T-helper 17 cell (primary cell): ENCODE data around the gene SLC50A1. TPM values are rescaled to one million over a fixed set of nuclear protein-coding genes. Genes with fewer than 3 reads are reported as not detected.

ENCODE experiments used
- ATAC-seq: fragments of 150-1000 bp; cut with Tn5 transposase; 2 replicates; pipeline ENCODE4 v1.10.0; 2021; ENCODE audit warnings: mild to moderate bottlenecking, moderate library complexity
- DNase-seq, 3 donors: peaks; one replicate each; pipeline versions ENCODE4 v3.0.0 to v3.0.0-alpha.2; 2020 to 2021
- H3K9me3 ChIP-seq: one replicate; pipeline ENCODE4 v1.7.0; 2013; ENCODE audit warnings: low read length, mild to moderate bottlenecking; ENCODE audit not compliant: control insufficient read depth, poor library complexity, severe bottlenecking
- H3K27ac Mint-ChIP-seq: one replicate; pipeline ENCODE4 v1.8.0; 2022; ENCODE audit warnings: mild to moderate bottlenecking, moderate library complexity, mixed read lengths
- H3K27me3 Mint-ChIP-seq: one replicate; pipeline ENCODE4 v1.8.0; 2022; ENCODE audit warnings: mixed read lengths
- H3K36me3 Mint-ChIP-seq: one replicate; pipeline ENCODE4 v1.8.0; 2022; ENCODE audit warnings: low read depth, mixed read lengths
- H3K4me1 Mint-ChIP-seq: one replicate; pipeline ENCODE4 v1.8.0; 2022; ENCODE audit warnings: mild to moderate bottlenecking, mixed read lengths
- H3K4me3 Mint-ChIP-seq: one replicate; pipeline ENCODE4 v1.8.0; 2022; ENCODE audit warnings: mild to moderate bottlenecking, moderate library complexity, mixed read lengths
- total RNA-seq, 4 donors: library from RNA in 2 of 4; stranded (reverse) in 2 of 4; gene quantifications; one replicate each; pipeline ENCODE4 v1.2.3 and lab custom pipeline; 2022 to 2026

Gene SLC50A1
- total RNA-seq, 2 donors from 2014 or later = 25.6 to 27.8 TPM

DNA sequence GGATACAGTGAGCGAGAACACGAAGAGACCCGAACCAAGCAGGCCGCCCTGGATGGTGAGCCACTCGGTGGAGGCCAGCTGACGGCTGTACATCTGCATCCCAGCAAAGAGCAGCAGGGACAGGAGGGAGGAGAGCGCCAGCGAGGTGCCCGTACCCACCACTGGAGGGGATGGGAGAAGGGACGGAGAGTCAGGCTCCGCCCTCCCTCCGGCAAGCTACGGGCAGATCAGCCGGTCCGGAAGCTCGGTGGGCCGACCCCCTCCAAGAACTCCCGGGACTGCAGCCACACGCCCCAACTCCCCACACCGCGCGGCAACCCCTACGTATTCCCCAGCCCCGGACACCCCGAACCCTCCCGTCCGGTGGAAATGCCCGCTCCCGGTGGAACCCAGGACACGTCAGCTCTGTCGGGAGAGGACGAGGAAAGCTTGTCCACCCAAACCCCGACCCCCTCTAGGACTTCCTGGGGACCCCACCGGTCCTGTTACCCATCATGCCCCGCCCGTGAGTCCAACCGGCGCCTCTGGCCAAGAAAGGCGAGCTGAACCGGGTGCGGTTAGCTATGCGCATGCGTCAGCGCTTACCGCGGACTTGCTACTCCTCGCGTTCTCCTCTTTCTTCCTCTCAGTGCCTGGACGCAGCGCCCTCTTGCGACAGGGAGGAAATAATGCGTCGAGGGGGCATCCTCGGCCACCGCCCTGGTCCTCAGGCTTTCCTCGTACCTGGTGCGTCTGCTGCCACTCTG lies 37.3 kb downstream of the SLC50A1 start, which contains the start of gene KRTCAP2:
Gene KRTCAP2 (minus strand): TSS at position 573 of the 746 bp plus-strand sequence. CDS start 80 bp downstream, at position 493.
- H3K36me3 Mint-ChIP-seq = peaks cover 8% of the 10 kb centered on the region
- peaks cover 48% of the 10 kb centered on the region for H3K4me1 Mint-ChIP-seq
- ATAC-seq (peak; percentile 84), DNase-seq (peak; percentile 89 to 93 (median 90))
- H3K27me3 Mint-ChIP-seq = no peaks in the 10 kb centered on the region
- peak within 1 kb of the TSS; percentile 98 for H3K27ac Mint-ChIP-seq
- peak within 1 kb of the TSS; percentile 99 for H3K4me3 Mint-ChIP-seq
- no peaks in the 10 kb centered on the region for H3K9me3 ChIP-seq

DNA sequence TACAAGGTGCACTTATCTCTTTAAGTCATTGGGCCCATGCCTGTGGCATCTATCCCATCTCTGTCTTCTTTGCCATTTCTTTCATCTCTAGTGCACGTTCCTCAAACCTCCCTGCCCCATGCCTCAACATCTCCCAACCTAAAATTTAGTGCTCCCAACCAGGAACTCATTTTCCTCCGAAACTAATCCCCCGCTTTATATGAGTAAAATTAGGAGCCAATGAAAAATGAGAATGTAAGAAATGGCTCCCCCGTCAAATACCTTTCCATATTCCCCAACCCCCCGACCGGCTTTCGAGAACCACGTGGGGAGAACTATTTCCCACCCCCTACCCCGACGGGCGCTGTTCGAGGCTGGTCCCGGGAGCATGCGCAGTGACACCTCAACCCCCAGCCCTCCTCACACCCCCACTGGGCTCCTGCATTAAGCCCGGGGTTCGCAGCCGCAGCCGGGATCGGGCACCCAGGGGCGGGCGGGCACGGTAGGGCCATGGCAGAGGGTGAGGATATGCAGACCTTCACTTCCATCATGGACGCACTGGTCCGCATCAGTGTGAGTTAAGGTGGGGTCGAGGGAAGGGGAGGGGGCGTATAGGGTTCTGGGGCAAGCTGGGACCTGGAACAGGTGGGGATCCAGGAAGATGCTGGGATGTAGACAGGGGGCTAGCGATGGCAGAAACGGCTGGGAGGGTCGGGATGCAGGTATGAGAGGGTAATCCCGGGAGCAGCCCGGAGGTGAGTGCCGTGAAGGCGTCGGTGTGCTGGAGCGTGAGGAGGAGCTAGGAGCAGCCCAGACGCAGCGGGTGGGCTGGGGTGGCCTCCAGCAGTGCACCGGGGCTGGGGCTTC lies 38.0 kb downstream of the SLC50A1 start, which contains the start of gene TRIM46:
Gene TRIM46 (plus strand): TSS at position 372 of the 846 bp plus-strand sequence. CDS start 118 bp downstream, at position 490.
- H3K4me1 Mint-ChIP-seq = peaks cover 47% of the 10 kb centered on the region
- H3K27ac Mint-ChIP-seq = peak within 1 kb of the TSS; percentile 98
- DNase-seq (peak; percentile 33 to 64 (median 49)), ATAC-seq (peak; percentile 29)
- H3K4me3 Mint-ChIP-seq = peak within 1 kb of the TSS; percentile 99
- peaks cover 8% of the 10 kb centered on the region for H3K36me3 Mint-ChIP-seq
- no peaks in the 10 kb centered on the region for H3K27me3 Mint-ChIP-seq
- H3K9me3 ChIP-seq = no peaks in the 10 kb centered on the region

DNA sequence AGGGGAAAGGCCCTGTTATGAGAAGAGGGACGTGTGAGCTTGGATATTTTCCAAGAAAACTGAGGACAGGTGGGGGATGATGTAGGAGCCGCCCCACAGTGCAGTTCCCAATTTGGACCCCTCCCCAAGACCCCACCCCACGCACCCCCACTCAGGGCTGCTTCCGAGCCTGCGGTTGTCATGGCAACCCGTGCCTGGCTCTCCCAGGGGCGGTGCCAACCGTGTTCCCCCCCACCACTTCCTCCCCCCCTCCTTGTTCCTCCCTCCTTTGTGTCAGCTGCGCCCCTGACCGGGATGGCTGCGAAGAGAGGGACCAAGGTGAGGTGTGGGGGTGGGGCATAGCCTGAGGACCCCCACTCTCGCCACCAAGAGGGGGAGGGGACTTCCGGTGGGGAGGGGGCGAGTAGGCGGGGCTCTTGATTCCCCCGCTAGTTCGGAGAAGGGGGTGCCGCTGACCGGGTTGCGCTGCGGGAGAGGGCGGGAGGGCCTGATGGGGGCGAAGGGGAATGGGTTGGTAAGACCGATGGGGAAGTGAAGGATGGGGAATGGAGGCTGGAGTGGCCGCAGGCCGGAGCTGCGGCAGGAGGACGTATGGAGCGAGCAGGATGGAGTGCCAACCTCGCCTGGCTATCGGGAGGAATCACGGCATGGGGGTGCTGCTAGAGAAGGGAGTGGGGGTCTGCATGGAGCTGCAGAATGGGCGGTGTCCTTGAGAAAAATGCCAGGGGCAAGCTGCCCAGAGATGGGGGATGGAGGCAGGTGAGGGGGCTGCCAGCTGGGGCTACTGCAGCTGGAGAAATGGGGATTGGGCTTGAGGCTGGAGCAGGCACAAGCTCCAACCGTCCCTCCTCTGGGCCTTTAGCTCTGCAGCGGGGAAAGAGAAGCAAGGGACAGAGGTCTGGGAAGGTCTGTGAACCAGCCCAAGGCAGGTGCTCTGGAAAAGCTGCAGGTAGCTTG lies 39.0 kb downstream of the SLC50A1 start:
- peaks cover 40% of the 10 kb centered on the region for H3K4me1 Mint-ChIP-seq
- H3K9me3 ChIP-seq = no peaks in the 10 kb centered on the region
- peaks cover 10% of the 10 kb centered on the region for H3K36me3 Mint-ChIP-seq
- DNase-seq = peak; percentile 37 to 52 (median 39)
- H3K4me3 Mint-ChIP-seq = peak overlapping the region; percentile 99
- H3K27me3 Mint-ChIP-seq = no peaks in the 10 kb centered on the region
- peak; percentile 8 for ATAC-seq
- H3K27ac Mint-ChIP-seq = peak overlapping the region; percentile 98

DNA sequence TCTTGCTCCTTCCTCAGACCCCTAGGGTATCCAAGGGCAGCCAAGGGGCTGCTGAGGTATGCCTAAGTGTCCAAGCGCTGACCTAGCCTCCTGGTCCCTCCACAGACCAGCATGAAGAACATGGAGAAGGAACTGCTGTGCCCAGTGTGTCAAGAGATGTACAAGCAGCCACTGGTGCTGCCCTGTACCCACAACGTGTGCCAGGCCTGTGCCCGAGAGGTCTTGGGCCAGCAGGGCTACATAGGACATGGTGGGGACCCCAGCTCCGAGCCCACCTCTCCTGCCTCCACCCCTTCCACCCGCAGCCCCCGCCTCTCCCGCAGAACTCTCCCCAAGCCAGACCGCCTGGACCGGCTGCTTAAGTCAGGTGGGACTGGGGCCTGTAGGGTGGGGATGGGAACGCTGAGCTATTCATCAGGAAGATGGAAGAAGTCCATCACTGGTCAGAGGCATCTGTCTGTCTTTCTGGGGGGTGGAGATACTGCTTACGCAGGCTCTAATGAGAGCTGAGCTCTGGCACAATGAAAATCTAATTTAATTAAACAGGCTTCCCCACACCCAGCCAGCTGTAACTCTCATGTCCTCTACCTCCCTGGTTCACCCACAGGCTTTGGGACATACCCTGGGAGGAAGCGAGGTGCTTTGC lies 39.8 kb downstream of the SLC50A1 start:
- Mint-ChIP-seq H3K36me3 (peaks cover 9% of the 10 kb centered on the region), H3K27me3 (no peaks in the 10 kb centered on the region), H3K4me1 (peaks cover 38% of the 10 kb centered on the region), H3K27ac (peak overlapping the region; percentile 98), H3K4me3 (peak overlapping the region; percentile 99)
- ATAC-seq (no peak), DNase-seq (no peak)
- no peaks in the 10 kb centered on the region for H3K9me3 ChIP-seq

DNA sequence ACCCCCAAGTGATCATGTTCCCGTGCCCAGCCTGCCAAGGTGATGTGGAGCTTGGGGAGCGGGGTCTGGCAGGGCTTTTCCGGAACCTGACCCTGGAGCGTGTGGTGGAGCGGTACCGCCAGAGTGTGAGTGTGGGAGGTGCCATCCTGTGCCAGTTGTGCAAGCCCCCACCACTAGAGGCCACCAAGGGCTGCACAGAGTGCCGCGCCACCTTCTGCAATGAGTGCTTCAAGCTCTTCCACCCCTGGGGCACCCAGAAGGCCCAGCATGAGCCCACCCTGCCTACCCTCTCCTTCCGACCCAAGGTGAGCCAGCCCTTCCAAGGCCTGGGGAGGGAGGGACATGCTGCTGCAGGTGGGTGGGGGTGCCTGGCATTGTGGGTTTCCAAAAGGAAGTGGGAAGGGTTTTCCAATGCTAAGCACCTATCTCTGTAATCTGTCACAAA lies 40.3 kb downstream of the SLC50A1 start:
- no peak for DNase-seq
- Mint-ChIP-seq H3K27me3 (no peaks in the 10 kb centered on the region), H3K27ac (peak overlapping the region; percentile 98), H3K36me3 (peaks cover 9% of the 10 kb centered on the region), H3K4me3 (peak overlapping the region; percentile 45), H3K4me1 (peaks cover 37% of the 10 kb centered on the region)
- no peaks in the 10 kb centered on the region for H3K9me3 ChIP-seq
- peak; percentile 14 for ATAC-seq

DNA sequence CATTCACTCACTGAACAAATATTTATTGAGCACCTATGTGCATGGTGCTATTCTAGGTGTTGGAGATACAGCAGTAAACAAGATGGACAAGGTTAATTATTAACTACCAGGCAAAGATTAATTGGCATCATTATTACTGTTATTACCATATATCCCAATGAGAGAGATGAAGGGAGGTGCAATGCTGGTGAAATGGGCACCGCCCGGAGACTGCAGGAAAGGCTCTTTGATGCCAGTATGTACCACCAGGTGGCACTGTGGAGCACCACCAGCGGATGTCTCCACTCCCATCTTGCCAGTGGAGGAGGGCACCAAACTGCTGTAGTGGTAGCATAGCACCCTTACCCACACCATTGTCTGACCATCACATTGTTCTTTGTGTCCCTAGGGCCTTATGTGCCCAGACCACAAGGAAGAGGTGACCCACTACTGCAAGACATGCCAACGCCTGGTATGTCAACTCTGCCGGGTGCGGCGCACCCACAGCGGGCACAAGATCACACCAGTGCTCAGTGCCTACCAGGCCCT lies 41.0 kb downstream of the SLC50A1 start:
- DNase-seq (peak; percentile 67 to 81 (median 69)), ATAC-seq (peak; percentile 40)
- peaks cover 37% of the 10 kb centered on the region for H3K4me1 Mint-ChIP-seq
- H3K27me3 Mint-ChIP-seq = no peaks in the 10 kb centered on the region
- H3K36me3 Mint-ChIP-seq = peaks cover 9% of the 10 kb centered on the region
- no peaks in the 10 kb centered on the region for H3K9me3 ChIP-seq
- peak overlapping the region; percentile 98 for H3K27ac Mint-ChIP-seq
- peak overlapping the region; percentile 43 for H3K4me3 Mint-ChIP-seq

DNA sequence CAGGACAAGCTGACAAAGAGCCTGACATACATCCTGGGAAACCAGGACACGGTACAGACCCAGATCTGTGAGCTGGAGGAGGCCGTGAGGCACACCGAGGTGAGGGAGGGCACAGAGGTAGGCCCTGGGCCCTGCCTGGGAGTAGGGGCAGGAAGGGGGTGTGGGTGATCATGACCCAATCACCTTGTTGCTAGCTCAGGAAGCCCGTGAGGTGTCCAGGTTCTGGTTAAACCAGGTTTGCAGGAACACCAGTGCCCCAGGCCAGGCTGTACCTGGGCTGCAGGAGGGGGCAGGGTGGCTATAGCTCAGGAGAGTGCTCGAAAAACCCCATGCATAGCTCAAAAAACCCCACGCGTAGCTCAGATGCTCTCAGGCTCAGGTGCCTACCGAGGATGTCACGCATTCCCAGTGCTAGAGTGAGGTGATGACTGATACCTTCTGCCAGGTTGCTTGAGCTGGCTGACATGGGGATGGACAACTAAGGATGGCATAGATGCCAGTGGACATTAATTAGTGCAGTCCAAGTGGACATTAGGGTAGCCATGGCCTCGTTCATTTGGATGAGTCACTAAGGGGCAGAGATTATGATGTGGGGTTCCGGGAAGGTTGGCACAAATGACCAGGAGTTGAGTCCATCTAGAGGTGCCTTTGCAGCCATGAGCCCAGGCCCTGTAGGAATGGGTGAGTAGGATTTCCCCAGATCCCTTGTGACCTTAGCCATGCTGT lies 41.7 kb downstream of the SLC50A1 start:
- Mint-ChIP-seq H3K27ac (no peak overlapping the region), H3K4me3 (no peak overlapping the region), H3K36me3 (peaks cover 9% of the 10 kb centered on the region), H3K27me3 (no peaks in the 10 kb centered on the region), H3K4me1 (peaks cover 32% of the 10 kb centered on the region)
- no peaks in the 10 kb centered on the region for H3K9me3 ChIP-seq
- DNase-seq = no peak
- no peak for ATAC-seq

DNA sequence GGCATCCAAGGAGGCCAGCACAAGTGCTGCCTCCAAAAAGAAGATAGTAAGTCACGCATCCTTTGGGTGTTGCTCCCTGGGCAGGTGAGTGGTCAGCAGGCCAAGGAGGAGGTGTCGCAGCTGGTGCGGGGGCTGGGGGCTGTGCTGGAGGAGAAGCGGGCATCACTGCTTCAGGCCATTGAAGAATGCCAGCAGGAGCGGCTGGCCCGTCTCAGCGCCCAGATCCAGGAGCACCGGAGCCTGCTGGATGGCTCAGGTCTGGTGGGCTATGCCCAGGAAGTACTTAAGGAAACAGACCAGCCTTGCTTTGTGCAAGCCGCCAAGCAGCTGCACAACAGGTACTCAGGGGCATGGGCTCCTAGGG lies 42.2 kb downstream of the SLC50A1 start:
- DNase-seq (no peak), ATAC-seq (no peak)
- no peak overlapping the region for H3K27ac Mint-ChIP-seq
- no peaks in the 10 kb centered on the region for H3K27me3 Mint-ChIP-seq
- H3K36me3 Mint-ChIP-seq = peaks cover 9% of the 10 kb centered on the region
- no peaks in the 10 kb centered on the region for H3K9me3 ChIP-seq
- no peak overlapping the region for H3K4me3 Mint-ChIP-seq
- peaks cover 28% of the 10 kb centered on the region for H3K4me1 Mint-ChIP-seq

DNA sequence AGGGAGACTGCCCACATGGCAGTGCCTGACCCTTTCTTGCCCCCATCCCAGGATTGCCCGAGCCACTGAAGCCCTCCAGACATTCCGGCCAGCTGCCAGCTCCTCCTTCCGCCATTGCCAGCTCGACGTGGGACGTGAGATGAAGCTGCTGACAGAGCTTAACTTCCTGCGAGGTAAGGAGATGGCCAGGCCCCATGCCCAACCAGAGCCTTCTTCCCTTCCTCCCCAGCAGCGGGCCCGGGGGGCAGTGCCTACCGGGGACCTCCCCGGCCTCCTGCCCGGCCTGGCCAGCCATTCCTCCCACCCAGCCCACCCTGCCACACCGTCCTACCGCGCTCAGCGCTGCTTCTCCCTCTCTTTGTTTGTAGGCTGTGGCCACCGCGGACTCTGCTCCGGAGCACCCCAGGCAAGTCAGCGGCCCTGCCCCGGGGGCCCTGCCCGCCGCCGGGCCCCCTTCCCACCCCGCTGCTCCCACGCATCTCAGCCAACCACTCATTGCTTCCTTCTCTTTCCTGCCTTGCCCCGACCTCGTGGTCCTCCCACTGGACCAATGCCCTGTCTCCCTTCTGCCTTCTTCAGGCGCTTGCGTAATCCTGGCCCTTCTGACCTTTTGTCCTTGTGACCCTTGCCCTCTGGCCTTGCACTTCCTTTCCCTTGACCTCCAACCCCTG lies 42.9 kb downstream of the SLC50A1 start:
- ATAC-seq = no peak

DNA sequence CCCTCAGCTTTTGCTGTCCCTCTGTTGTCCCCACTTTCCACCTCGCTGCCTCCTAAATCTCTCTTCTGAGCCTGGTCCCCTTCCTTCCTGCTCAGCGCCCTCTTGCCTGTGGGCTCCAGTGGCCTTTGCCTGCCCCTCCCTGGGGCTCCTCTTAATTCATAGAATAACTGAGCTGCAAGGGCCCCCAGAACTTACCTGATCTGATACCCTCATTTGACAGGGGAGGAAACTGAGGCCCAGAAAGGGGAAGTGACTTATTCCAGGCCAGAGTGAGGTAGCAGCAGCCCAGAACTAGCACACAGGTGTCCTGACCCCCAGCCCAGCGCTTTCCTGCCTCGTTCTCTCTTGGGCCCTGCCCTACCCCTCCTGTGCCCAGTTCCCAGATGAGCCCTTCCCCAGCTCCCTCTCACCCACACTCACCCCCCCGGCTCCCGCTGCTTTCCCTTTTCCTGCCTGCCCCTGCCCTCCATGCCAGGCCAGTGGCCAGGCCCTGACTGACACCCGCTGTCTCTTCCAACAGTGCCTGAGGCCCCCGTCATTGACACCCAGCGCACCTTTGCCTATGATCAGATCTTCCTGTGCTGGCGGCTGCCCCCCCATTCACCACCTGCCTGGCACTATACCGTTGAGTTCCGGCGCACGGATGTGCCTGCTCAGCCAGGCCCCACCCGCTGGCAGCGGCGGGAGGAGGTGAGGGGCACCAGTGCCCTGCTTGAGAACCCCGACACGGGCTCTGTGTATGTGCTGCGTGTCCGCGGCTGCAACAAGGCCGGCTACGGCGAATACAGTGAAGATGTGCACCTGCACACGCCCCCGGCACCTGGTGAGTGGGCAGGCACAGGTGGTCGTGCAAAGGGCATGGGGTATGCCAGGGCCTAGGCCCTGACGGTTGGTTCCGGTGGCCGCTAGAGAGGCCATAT lies 43.7 kb downstream of the SLC50A1 start:
- Mint-ChIP-seq H3K36me3 (peaks cover 13% of the 10 kb centered on the region), H3K27ac (no peak overlapping the region)

More for the DNA sequence above, 42.9 kb downstream of the SLC50A1 start:
- Mint-ChIP-seq H3K27ac (no peak overlapping the region), H3K36me3 (peaks cover 12% of the 10 kb centered on the region), H3K27me3 (no peaks in the 10 kb centered on the region), H3K4me3 (no peak overlapping the region), H3K4me1 (peaks cover 26% of the 10 kb centered on the region)
- H3K9me3 ChIP-seq = no peaks in the 10 kb centered on the region
- no peak for DNase-seq

More for the DNA sequence above, 43.7 kb downstream of the SLC50A1 start:
- DNase-seq (no peak), ATAC-seq (no peak)
- Mint-ChIP-seq H3K4me3 (peak overlapping the region; percentile 36), H3K27me3 (no peaks in the 10 kb centered on the region), H3K4me1 (peaks cover 21% of the 10 kb centered on the region)
- H3K9me3 ChIP-seq = no peaks in the 10 kb centered on the region
